HG03159 (cell line): ENCODE data around the gene COX19.

Source experiments
- ATAC-seq: cut with Tn5 transposase; IDR thresholded peaks from one replicate; pipeline ENCODE4 v1.9.1; 2021; ENCODE audit warnings: mild to moderate bottlenecking, moderate library complexity; ENCODE audit not compliant: unreplicated experiment

COX19 gene

GRCh38 chr7:979886-980571, 4.7 kb upstream of the COX19 start:
- no peak for ATAC-seq

GRCh38 chr7:979151-979550, 3.8 kb upstream of the COX19 start:
- no peak for ATAC-seq

- no peak for ATAC-seq
Observed at GRCh38 chr7:978416-979091, 3.2 kb upstream of the COX19 start.

DNA sequence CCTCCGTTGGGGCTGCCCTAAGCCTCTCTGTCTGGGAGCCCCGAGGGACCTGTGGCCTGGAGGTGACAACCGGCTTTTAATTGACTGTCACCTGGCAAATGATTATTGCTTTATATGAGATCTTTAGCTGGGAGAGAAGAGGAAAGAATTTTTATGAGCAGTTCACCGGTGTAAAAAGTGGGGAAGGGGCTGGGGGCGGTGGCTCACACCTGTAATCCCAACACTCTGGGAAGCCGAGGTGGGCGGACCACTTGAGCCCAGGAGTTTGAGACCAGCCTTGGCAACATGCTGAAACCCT, 2.6 kb upstream of the COX19 start:
- no peak for ATAC-seq

DNA sequence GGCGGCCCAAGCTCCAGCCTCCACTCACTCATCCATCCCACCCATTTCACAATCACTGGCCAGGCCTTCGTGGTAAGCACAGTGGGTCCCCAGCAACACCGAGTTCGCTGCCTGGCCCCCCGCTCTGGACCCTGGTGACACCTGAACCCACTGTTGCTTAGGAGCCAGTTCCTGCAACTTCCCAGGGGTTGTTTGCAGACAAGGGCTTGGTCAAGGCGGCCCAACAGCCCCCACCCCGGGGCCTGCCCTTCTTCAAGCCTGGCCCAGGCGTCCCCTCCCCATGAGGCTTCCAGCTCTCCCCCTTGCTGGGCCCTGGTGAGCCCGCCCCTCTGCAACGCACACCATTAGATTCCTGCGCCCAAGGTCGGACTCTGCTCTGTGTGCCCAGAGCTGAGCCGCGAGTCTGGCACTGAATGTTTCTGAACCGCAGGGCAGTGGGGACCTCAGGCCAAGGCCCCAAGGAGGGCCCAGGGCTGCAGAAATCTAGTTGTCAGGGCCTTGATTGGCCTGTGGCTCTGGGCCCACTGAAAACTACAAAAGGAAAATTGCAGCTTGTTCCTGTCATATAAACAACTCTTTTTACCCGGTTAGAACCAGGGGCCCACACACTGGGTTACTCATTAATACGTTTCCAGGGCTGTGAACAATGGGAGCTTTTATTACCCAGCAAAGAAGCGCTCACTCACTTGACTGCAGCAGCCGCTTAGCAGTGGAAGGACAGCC, 2.1 kb upstream of the COX19 start:
- no peak for ATAC-seq

- no peak for ATAC-seq
Observed at GRCh38 chr7:976901-977325, 1.6 kb upstream of the COX19 start.

- no peak for ATAC-seq
Observed at GRCh38 chr7:975702-976473, 539 bp upstream of the COX19 start.

- ATAC-seq, result no peak
Observed at GRCh38 chr7:974172-974571, 1.2 kb downstream of the COX19 start.

DNA sequence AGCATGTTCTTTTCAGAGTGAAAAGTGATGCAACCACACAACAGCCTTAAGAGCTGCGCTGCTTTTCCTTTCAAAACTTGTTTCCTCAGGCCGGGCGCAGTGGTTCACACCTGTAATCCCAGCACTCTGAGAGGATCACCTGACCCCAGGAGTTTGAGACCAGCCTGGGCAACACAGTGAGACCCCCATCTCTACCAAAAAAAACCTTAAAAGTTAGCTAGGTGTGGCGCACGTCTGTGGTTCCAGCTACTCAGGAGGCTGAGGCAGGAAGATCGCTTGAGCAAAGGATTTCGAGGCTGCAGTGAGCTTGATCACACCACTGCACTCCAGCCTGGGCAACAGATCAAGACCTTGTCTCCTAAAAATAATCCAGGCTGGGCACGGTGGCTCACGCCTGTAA, 2.0 kb downstream of the COX19 start:
- ATAC-seq, result no peak

DNA sequence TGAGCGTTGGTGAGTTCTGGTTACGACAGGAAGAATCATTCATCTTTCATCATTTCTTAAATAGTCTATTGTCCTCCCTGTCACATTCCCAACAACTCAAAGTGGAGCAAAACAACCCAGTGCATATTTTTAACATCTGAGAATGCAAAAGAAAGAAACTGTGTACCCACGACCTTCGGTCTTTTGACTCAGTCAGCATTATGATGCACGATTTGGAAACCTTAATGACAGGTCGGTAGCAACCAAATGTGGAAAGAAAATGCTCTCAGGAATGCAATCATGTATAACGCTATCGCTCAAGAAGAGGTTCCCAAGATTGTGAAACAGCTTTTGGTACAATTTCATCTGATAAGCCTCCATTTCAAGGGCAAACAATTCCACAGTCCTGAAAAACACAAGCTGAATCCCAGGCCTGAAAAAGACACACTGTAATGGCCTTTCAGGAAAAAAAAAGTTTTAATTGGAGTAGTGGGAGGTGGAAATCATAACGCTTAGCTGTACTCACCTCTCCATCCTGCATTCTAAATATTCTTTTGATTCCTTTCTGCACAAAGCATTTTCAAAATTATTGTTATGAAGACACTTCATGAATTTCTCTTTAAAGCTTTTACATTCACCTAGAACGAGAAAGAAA, 2.6 kb downstream of the COX19 start:
- ATAC-seq, result no peak

- no peak for ATAC-seq
Observed at GRCh38 chr7:972110-972509, 3.2 kb downstream of the COX19 start.

DNA sequence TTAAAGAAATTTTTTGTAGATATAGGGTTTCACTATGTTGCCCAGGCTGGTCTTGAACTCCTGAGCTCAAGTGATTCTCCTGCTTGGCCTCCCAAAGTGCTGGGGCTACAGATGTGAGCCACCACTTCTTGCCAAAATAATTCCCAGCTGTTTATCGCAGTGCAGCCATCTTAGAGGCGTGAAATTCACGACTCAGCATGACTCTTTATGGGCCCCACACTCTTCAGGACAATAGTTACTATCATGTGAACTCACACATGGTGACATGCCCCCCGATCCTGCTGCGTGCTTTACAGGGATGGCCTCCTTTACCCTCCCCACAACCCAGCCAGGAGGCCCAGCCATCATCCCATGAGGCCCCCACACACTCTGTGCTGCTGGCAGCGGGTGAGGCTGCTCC, 4.6 kb downstream of the COX19 start:
- no peak for ATAC-seq

GRCh38 chr7:969403-969802, 5.9 kb downstream of the COX19 start:
- ATAC-seq, result no peak

DNA sequence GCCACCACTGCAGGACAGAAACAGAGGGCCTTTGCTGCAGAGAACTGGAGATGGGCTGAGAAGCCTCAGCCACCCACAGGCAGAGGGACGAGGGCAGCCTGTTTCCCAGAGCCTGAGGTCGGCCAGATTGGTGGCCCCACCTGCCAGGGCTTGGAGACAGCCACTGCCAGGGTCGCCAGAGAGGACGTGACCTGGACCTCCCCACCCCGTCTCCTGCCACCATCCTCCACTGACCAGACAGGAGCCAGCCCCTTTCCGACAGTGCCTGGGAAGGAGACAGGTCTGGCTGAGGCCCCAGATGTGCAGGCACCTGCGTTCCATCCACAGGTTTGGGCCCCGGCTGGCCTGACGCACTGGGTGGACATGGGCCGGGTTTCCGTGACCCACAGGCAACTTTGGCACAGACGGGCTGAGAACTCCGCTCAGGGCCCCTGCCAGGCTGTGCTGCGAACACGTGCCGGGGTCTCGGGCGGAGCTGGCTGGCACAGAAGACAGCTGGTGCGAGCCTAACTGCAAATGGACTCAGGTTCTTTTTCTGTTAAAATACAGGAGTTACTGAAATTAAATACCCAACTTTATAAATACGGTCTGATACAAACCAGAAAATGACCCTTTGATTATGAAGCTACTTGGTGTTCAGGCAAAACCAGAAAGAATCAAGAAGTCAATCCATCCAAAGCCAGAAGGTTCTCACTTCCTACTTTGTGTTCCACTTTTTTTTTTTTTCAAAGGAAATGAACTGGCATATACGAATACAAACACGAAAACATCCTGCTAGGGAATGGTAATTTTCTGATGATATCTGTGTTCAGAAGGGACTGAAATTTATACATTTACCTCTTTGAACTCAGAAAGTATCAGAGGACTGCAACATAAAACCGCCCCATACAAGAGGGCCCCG, 6.9 kb downstream of the COX19 start:
- ATAC-seq, result no peak

GRCh38 chr7:967361-968082, 7.8 kb downstream of the COX19 start:
- ATAC-seq, result no peak

- no peak for ATAC-seq
Observed at GRCh38 chr7:966291-967069, 8.9 kb downstream of the COX19 start.

DNA sequence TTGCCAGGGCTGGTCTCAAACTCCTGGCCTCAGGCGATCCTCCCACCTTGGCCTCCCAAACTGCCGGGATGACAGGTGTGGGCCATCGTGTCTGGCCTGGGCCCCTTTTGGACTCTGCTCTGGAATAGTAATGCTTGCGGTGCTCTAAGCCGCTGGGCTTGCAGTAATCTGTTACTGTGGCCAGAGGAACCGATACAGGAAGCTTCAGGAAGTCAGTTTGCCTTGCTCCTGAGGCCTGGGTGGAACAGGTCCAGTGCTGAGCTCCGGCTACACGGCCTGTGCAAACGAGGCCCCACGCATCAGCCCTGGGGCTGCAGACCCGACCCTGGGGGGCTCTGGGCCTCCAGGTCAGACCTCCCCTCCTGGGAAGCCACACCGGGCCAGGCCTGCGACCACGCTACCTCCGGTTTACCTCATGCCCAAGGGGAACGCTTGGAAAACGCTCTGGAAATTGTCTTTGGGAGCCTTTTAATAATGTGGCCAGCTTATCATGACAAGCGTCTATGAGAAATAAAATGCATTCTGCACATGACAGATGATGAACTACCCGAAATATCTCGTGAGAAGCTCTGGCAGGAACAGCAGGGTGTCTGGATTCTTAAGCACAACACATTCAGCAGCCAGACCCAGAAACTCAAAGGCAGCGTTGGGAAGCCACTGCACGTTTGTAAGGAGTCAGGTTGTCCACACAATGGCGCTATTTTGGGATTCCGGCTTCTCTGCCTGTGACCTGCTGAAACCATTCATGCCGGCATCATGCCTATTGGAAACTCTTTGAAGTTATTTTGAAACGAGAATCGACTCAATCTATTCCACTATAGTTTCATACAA, 10.7 kb downstream of the COX19 start:
- no peak for ATAC-seq
